Naive thymus-derived CD4-positive, alpha-beta T cell (primary cell): ENCODE data around the gene PDZD2. TPM values are rescaled to one million over a fixed set of nuclear protein-coding genes. Genes with fewer than 3 reads are reported as not detected.
"Not testable (repeated sequence)": the region's sequence is repeated elsewhere in the genome, so short reads cannot be mapped to it uniquely, and the experiment has no call there.

Experiments used
- ATAC-seq: fragments of 150-1000 bp; cut with Tn5 transposase; 2 replicates; pipeline ENCODE4 v1.10.0; 2021; ENCODE audit warnings: mild to moderate bottlenecking, moderate library complexity
- CTCF ChIA-PET: fragments of 350-600 bp; sonication (Branson Sonifier 250); formaldehyde crosslinking; loops from one replicate; lab custom pipeline; 2021; ENCODE audit warnings: antibody characterized with exemption; lab: Charles Lee
- POLR2A ChIA-PET: fragments of 350-600 bp; sonication (Branson Sonifier 250); formaldehyde crosslinking; loops from one replicate; lab custom pipeline; 2021; ENCODE audit warnings: antibody characterized with exemption, inconsistent platforms; lab: Charles Lee
- DNase-seq, 9 donors: peaks; one replicate each; pipeline versions ENCODE4 v3.0.0 to v3.0.0-alpha.2; 2020 to 2022; ENCODE audit warnings: mixed read lengths in 1 of 9
- H3K27ac ChIP-seq: one replicate; pipeline ENCODE4 v1.7.0; 2013; ENCODE audit warnings: mild to moderate bottlenecking, low read depth, low read length, moderate library complexity
- H3K27me3 ChIP-seq, 2 donors: one replicate each; pipeline ENCODE4 v1.7.0; 2013; ENCODE audit warnings: low read length in 2 of 2, mild to moderate bottlenecking in 2 of 2, moderate library complexity in 2 of 2; ENCODE audit not compliant: control insufficient read depth in 2 of 2, insufficient read depth in 2 of 2
- H3K36me3 ChIP-seq, 3 experiments: 1 replicate in 2 of 3; 2 replicates in 1 of 3; pipeline ENCODE4 v1.7.0; 2013; ENCODE audit warnings: low read length in 3 of 3, mild to moderate bottlenecking in 3 of 3, moderate library complexity in 1 of 3; ENCODE audit not compliant: insufficient read depth in 3 of 3, control insufficient read depth in 2 of 3
- H3K4me1 ChIP-seq, 2 donors: one replicate each; pipeline ENCODE4 v1.7.0; 2013; ENCODE audit warnings: low read length in 2 of 2, mild to moderate bottlenecking in 2 of 2, moderate library complexity in 1 of 2; ENCODE audit not compliant: control insufficient read depth in 2 of 2, insufficient read depth in 2 of 2
- H3K4me3 ChIP-seq: 2 replicates; pipeline ENCODE4 v1.7.0; 2013; ENCODE audit warnings: mild to moderate bottlenecking, low read length
- H3K9me3 ChIP-seq, 3 experiments: 1 replicate in 2 of 3; 2 replicates in 1 of 3; pipeline ENCODE4 v1.7.0; 2013; ENCODE audit warnings: low read length in 3 of 3; ENCODE audit not compliant: control insufficient read depth in 2 of 3
- H3K27ac Mint-ChIP-seq, 9 donors: one replicate each; pipeline ENCODE4 v1.8.0; 2020 to 2022; ENCODE audit warnings: mixed read lengths in 9 of 9, mild to moderate bottlenecking in 8 of 9, moderate library complexity in 5 of 9, inconsistent platforms in 2 of 9
- H3K27me3 Mint-ChIP-seq, 5 donors: one replicate each; pipeline ENCODE4 v1.8.0; 2021 to 2022; ENCODE audit warnings: mixed read lengths in 5 of 5, mild to moderate bottlenecking in 1 of 5
- H3K36me3 Mint-ChIP-seq, 5 donors: one replicate each; pipeline ENCODE4 v1.8.0; 2020 to 2022; ENCODE audit warnings: mixed read lengths in 5 of 5, mild to moderate bottlenecking in 3 of 5, inconsistent platforms in 1 of 5
- H3K4me1 Mint-ChIP-seq, 7 donors: one replicate each; pipeline ENCODE4 v1.8.0; 2020 to 2022; ENCODE audit warnings: mixed read lengths in 7 of 7, mild to moderate bottlenecking in 3 of 7, inconsistent platforms in 1 of 7
- H3K4me3 Mint-ChIP-seq, 10 donors: one replicate each; pipeline ENCODE4 v1.8.0; 2020 to 2022; ENCODE audit warnings: mild to moderate bottlenecking in 10 of 10, mixed read lengths in 10 of 10, moderate library complexity in 6 of 10, inconsistent platforms in 2 of 10
- H3K9me3 Mint-ChIP-seq, 11 donors: one replicate each; pipeline ENCODE4 v1.8.0; 2020 to 2022; ENCODE audit warnings: mixed read lengths in 11 of 11, mild to moderate bottlenecking in 4 of 11, inconsistent platforms in 1 of 11, moderate library complexity in 1 of 11
- intact Hi-C, 2 donors: fragments of 100-400 bp; cut with micrococcal nuclease; formaldehyde crosslinking; loops; one replicate each; pipeline ENCODE4 v1.15.1; 2023
- polyA plus RNA-seq, 2 donors: library from polyadenylated mRNA; unstranded; fragments of 300-500 nt; fragmentation: Illumina TruSeq; gene quantifications; one replicate each; pipeline ENCODE4 v1.2.3, GENCODE V29; 2021
- total RNA-seq, 6 experiments: library from RNA in 5 of 6; stranded (reverse) in 5 of 6; gene quantifications; 1 replicate in 5 of 6; 2 replicates in 1 of 6; pipeline ENCODE4 v1.2.3 and lab custom pipeline; 2021 to 2026

The PDZD2 gene
- total and polyA plus RNA-seq, 7 experiments from 2014 or later, result 1.1 to 2.7 (median 1.3) TPM; not detected in 1

DNA sequence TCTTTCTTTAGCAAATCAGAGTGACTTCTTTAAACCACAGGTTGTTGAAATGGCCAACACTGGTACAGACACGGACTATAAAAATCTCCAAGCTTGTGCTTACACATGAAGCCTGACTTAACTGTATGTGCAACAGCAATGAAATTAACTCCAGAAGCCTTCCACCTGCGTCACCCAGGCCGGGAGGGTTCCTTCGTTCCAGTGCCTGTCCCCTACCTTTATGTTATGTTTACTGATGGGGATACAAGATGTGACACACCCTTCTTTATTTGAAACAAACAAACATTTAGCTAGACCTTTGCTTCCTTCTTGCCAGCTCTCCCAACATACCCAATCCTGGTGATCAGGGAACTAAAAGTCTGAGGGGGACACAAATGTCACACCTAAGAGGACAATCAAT lies 469.2 kb downstream of the PDZD2 start:
- H3K4me1 ChIP-seq, result no peaks in the 10 kb centered on the region
- CTCF ChIA-PET, result interaction anchor here (0.6 kb wide), 1 partner anchor 19 kb away, joined by 3 read pairs; no protein-coding TSS in a partner anchor
- no peaks in the 10 kb centered on the region for H3K9me3 ChIP-seq
- H3K27me3 ChIP-seq, result no peaks in the 10 kb centered on the region
- H3K9me3 Mint-ChIP-seq, result no peaks in the 10 kb centered on the region
- peaks cover 0 to 4% (median 0%) of the 10 kb centered on the region in 7 donors for H3K4me1 Mint-ChIP-seq
- POLR2A ChIA-PET, result no interaction called here
- no peaks in the 10 kb centered on the region for H3K27me3 Mint-ChIP-seq
- ATAC-seq, result no peak
- no peak overlapping the region for H3K4me3 Mint-ChIP-seq
- no peak overlapping the region for H3K4me3 ChIP-seq
- peaks cover 8 to 43% (median 19%) of the 10 kb centered on the region in 5 donors for H3K36me3 Mint-ChIP-seq
- no peak overlapping the region for H3K27ac ChIP-seq
- peaks cover 0 to 59% (median 4%) of the 10 kb centered on the region in 3 experiments for H3K36me3 ChIP-seq
- no peak for DNase-seq
- intact Hi-C loops, result no loop called here
- peak overlapping the region in 3 of 9 donors; percentile 23 to 54 (median 39) for H3K27ac Mint-ChIP-seq

- no peak for DNase-seq
- POLR2A ChIA-PET, result no interaction called here
- intact Hi-C loops, result no loop called here
- Histone ChIP-seq H3K9me3 (no peaks in the 10 kb centered on the region), H3K36me3 (peaks cover 0 to 53% (median 4%) of the 10 kb centered on the region in 3 experiments), H3K27ac (no peak overlapping the region), H3K27me3 (no peaks in the 10 kb centered on the region), H3K4me1 (no peaks in the 10 kb centered on the region), H3K4me3 (no peak overlapping the region)
- CTCF ChIA-PET, result interaction anchor here (0.8 kb wide), 1 partner anchor 285 kb away, joined by 3 read pairs; no protein-coding TSS in a partner anchor
- no peak for ATAC-seq
- H3K9me3 Mint-ChIP-seq, result no peaks in the 10 kb centered on the region
- H3K27me3 Mint-ChIP-seq, result no peaks in the 10 kb centered on the region
- peaks cover 0 to 4% (median 0%) of the 10 kb centered on the region in 7 donors for H3K4me1 Mint-ChIP-seq
- peaks cover 8 to 36% (median 14%) of the 10 kb centered on the region in 5 donors for H3K36me3 Mint-ChIP-seq
- H3K4me3 Mint-ChIP-seq, result no peak overlapping the region
- H3K27ac Mint-ChIP-seq, result peak overlapping the region in 1 of 9 donors; percentile 56
These were observed 470.3 kb downstream of the PDZD2 start for GRCh38 chr5:32109236-32109635.

GRCh38 chr5:32110111-32110696 lies 471.3 kb downstream of the PDZD2 start:
- Mint-ChIP-seq H3K4me3 (no peak overlapping the region), H3K27ac (peak overlapping the region in 1 of 9 donors; percentile 18)

GRCh38 chr5:32115985-32116384 lies 477.1 kb downstream of the PDZD2 start:
- Mint-ChIP-seq H3K27ac (peak overlapping the region in 7 of 9 donors; percentile 7 to 79 (median 35)), H3K36me3 (peaks cover 9 to 35% (median 27%) of the 10 kb centered on the region in 5 donors), H3K4me1 (peaks cover 9 to 26% (median 16%) of the 10 kb centered on the region in 7 donors), H3K27me3 (no peaks in the 10 kb centered on the region), H3K9me3 (no peaks in the 10 kb centered on the region), H3K4me3 (no peak overlapping the region)
- no peaks in the 10 kb centered on the region for H3K9me3 ChIP-seq
- no peak overlapping the region for H3K4me3 ChIP-seq
- intact Hi-C loops, result no loop called here
- ChIA-PET POLR2A (no interaction called here), CTCF (no interaction called here)
- no peaks in the 10 kb centered on the region for H3K27me3 ChIP-seq
- no peak for ATAC-seq
- H3K27ac ChIP-seq, result no peak overlapping the region
- no peak for DNase-seq
- H3K36me3 ChIP-seq, result peaks cover 0 to 20% (median 4%) of the 10 kb centered on the region in 3 experiments
- no peaks in the 10 kb centered on the region for H3K4me1 ChIP-seq

More at GRCh38 chr5:32110111-32110696, 471.3 kb downstream of the PDZD2 start:
- DNase-seq (no peak), ATAC-seq (no peak)
- H3K27me3 Mint-ChIP-seq, result no peaks in the 10 kb centered on the region
- CTCF ChIA-PET, result no interaction called here
- peaks cover 8 to 32% (median 14%) of the 10 kb centered on the region in 5 donors for H3K36me3 Mint-ChIP-seq
- H3K27ac ChIP-seq, result no peak overlapping the region
- no peaks in the 10 kb centered on the region for H3K27me3 ChIP-seq
- no peaks in the 10 kb centered on the region for H3K9me3 ChIP-seq
- H3K4me3 ChIP-seq, result no peak overlapping the region
- H3K4me1 Mint-ChIP-seq, result peaks cover 0 to 4% (median 0%) of the 10 kb centered on the region in 7 donors
- H3K9me3 Mint-ChIP-seq, result no peaks in the 10 kb centered on the region
- no peaks in the 10 kb centered on the region for H3K4me1 ChIP-seq
- POLR2A ChIA-PET, result no interaction called here
- peaks cover 0 to 47% (median 4%) of the 10 kb centered on the region in 3 experiments for H3K36me3 ChIP-seq
- intact Hi-C loops, result no loop called here

DNA sequence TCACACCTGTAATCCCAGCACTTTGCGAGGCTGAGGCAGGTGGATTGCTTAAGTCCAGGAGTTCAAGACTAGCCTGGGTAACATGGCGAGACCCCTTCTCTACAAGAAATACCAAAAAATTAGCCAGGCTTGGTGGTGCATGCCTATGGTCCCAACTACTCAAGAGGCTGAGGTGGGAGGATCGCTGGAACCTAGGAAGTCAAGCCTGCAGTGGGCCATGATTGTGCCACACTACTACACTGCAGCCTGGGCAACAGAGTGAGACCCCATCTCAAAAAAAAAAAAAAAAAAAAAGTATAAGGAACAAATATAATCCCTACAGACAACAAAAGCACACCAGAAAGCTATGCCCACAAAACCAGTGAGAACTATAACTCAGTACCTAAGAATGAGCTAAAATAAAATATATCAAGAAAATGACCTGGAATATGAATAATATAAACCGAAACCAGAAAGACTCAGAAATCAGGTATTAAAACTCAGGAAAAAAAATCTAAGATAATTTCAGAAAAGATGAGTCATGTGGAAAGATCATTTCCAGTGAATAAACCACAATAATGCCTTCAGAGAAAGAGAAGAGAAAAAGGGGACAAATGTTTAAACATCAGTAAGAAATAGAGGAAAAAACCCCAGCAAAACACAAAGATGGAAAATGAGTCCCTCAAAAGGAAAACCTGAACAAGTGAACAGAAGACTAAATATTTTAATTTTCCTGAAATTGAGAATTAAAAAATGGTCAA lies 477.8 kb downstream of the PDZD2 start:
- Mint-ChIP-seq H3K27me3 (no peaks in the 10 kb centered on the region), H3K4me3 (no peak overlapping the region), H3K27ac (peak overlapping the region in 6 of 9 donors; percentile 7 to 65 (median 27)), H3K4me1 (peaks cover 9 to 26% (median 16%) of the 10 kb centered on the region in 7 donors), H3K9me3 (no peaks in the 10 kb centered on the region), H3K36me3 (peaks cover 11 to 34% (median 26%) of the 10 kb centered on the region in 5 donors)
- no peaks in the 10 kb centered on the region for H3K27me3 ChIP-seq
- no peaks in the 10 kb centered on the region for H3K4me1 ChIP-seq
- no peak for ATAC-seq
- intact Hi-C loops, result no loop called here
- no peak overlapping the region for H3K27ac ChIP-seq
- peaks cover 0 to 24% (median 4%) of the 10 kb centered on the region in 3 experiments for H3K36me3 ChIP-seq
- CTCF ChIA-PET, result no interaction called here
- no peak for DNase-seq
- no peak overlapping the region for H3K4me3 ChIP-seq
- POLR2A ChIA-PET, result no interaction called here
- no peaks in the 10 kb centered on the region for H3K9me3 ChIP-seq

DNA sequence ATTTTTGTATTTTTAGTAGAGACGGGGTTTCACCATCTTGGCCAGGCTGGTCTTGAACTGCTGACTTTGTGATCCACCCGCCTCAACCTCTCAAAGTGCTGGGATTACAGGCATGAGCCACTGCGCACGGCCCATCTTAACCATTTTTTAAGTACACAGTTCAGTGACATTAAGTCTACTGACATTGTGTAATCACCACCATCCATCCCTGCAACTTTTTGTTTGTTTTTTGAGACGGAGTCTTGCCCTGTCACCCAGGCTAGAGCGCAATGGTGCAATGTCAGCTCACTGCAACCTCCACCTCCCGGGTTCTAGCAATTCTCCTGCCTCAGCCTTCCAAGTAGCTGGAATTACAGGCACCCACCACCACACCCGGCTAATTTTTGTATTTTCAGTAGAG lies 480.0 kb downstream of the PDZD2 start:
- CTCF ChIA-PET, intact Hi-C loops, ATAC-seq, H3K4me1 ChIP-seq, H3K9me3 Mint-ChIP-seq, H3K4me3 Mint-ChIP-seq, H3K27me3 Mint-ChIP-seq, H3K4me3 ChIP-seq, H3K27ac ChIP-seq, H3K9me3 ChIP-seq, H3K27me3 ChIP-seq, DNase-seq, POLR2A ChIA-PET: not testable (repeated sequence)
- Mint-ChIP-seq H3K27ac (peak overlapping the region in 2 of 9 donors; percentile 26 to 69), H3K4me1 (peaks cover 9 to 38% (median 22%) of the 10 kb centered on the region in 7 donors), H3K36me3 (peaks cover 9 to 34% (median 26%) of the 10 kb centered on the region in 5 donors)
- peaks cover 0 to 23% (median 7%) of the 10 kb centered on the region in 3 experiments for H3K36me3 ChIP-seq
